HCT116 (cell line): ENCODE results near the gene SIRPG. TPM values are rescaled to one million over a fixed set of nuclear protein-coding genes. Genes with fewer than 3 reads are reported as not detected.

Experiments used
- ATAC-seq: fragments of 200-7000 bp; cut with Tn5 transposase; 2 replicates; pipeline ENCODE4 v1.9.1; 2020; ENCODE audit warnings: mild to moderate bottlenecking, moderate library complexity
- BruUV-seq: library from RNA; stranded (reverse); fragments of 400-500 nt; replicated peaks from 2 replicates; lab custom pipeline; 2021; lab: Mats Ljungman, UMichigan
- CTCF ChIA-PET: fragments of 300-600 bp; sonication (Branson Sonifier 250); formaldehyde crosslinking; loops from one replicate; lab custom pipeline; 2021; ENCODE audit warnings: antibody characterized with exemption; lab: Charles Lee
- POLR2A ChIA-PET: fragments of 300-600, 350-600 bp; sonication (Branson Sonifier 250); formaldehyde crosslinking; loops from one replicate; lab custom pipeline; 2021; ENCODE audit warnings: antibody characterized with exemption; lab: Charles Lee
- RAD21 ChIA-PET, 2 experiments: fragments of 300-600 bp; sonication (Branson Sonifier 250); formaldehyde crosslinking; loops; one replicate each; lab custom pipeline; 2023; ENCODE audit warnings: low total read pairs in 2 of 2; ENCODE audit not compliant: uncharacterized antibody in 2 of 2, unreplicated experiment in 2 of 2, low non-redundant PET in 1 of 2; lab: Charles Lee
- DNase-seq: peaks from one replicate; pipeline ENCODE4 v3.0.0-alpha.2; 2010; ENCODE audit warnings: low read depth, low spot score
- H2AFZ ChIP-seq: fragments of 200-600 bp; shearing (Covaris generic), sonication (generic); 2 replicates; pipeline ENCODE4 v1.6.1; 2017; ENCODE audit warnings: low read depth, mixed run types, mixed read lengths, antibody characterized with exemption, low read length; ENCODE audit not compliant: poor library complexity, severe bottlenecking
- H3K27ac ChIP-seq: 2 replicates; pipeline ENCODE4 v1.5.1; 2012; ENCODE audit warnings: low read depth, low read length
- H3K27me3 ChIP-seq: fragments of 200-600 bp; sonication (generic); 2 replicates; pipeline ENCODE4 v1.6.1; 2016; ENCODE audit warnings: mixed run types, low read length, mixed read lengths; ENCODE audit not compliant: insufficient read depth
- H3K36me3 ChIP-seq, 2 experiments: fragments of 200-500 bp in 1 of 2; fragments of 200-600 bp in 1 of 2; sonication (Bioruptor generic) in 1 of 2; sonication (generic) in 1 of 2; 2 replicates each; pipeline versions ENCODE4 v1.5.1 to v1.6.1; 2014 to 2016; ENCODE audit warnings: low read length in 2 of 2, inconsistent platforms in 1 of 2, mixed read lengths in 1 of 2, mixed run types in 1 of 2; ENCODE audit not compliant: insufficient read depth in 2 of 2, control insufficient read depth in 1 of 2
- H3K4me1 ChIP-seq, 2 experiments: fragments of 200-600 bp in 1 of 2; sonication (generic) in 1 of 2; 2 replicates each; pipeline versions ENCODE4 v1.5.1 to v1.6.1; 2012 to 2017; ENCODE audit warnings: low read length in 2 of 2, inconsistent platforms in 1 of 2, mild to moderate bottlenecking in 1 of 2, mixed read lengths in 1 of 2, mixed run types in 1 of 2, moderate library complexity in 1 of 2; ENCODE audit not compliant: insufficient read depth in 2 of 2, control insufficient read depth in 1 of 2
- H3K4me2 ChIP-seq: fragments of 200-600 bp; sonication (generic); 2 replicates; pipeline ENCODE4 v1.6.1; 2017; ENCODE audit warnings: mixed run types, low read length, mixed read lengths
- H3K4me3 ChIP-seq, 2 experiments: fragments of 200-600 bp in 1 of 2; sonication (generic) in 1 of 2; replicated peaks in 1 of 2; 2 replicates each; pipeline ENCODE4 v1.5.1; 2011 to 2016; ENCODE audit warnings: low read length in 2 of 2, control low read depth in 1 of 2, low read depth in 1 of 2, mild to moderate bottlenecking in 1 of 2, mixed read lengths in 1 of 2, mixed run types in 1 of 2
- H3K79me2 ChIP-seq: fragments of 200-600 bp; sonication (generic); 2 replicates; pipeline ENCODE4 v1.6.1; 2017; ENCODE audit warnings: mild to moderate bottlenecking, mixed run types, low read length, moderate library complexity, mixed read lengths; ENCODE audit not compliant: insufficient read depth
- H3K9ac ChIP-seq: fragments of 200-600 bp; sonication (generic); 2 replicates; pipeline ENCODE4 v1.6.1; 2016; ENCODE audit warnings: low read length, mixed read lengths
- H3K9me2 ChIP-seq: fragments of 200-600 bp; sonication (generic), shearing (Covaris generic); 2 replicates; pipeline ENCODE4 v1.6.1; 2017; ENCODE audit warnings: mixed run types, mild to moderate bottlenecking, moderate library complexity; ENCODE audit not compliant: insufficient read depth
- H3K9me3 ChIP-seq, 2 experiments: fragments of 200-500 bp in 1 of 2; fragments of 200-600 bp in 1 of 2; sonication (Bioruptor generic) in 1 of 2; sonication (generic) in 1 of 2; 2 replicates each; pipeline ENCODE4 v1.6.1; 2014 to 2017; ENCODE audit warnings: low read length in 2 of 2, mixed read lengths in 2 of 2, inconsistent platforms in 1 of 2, low read depth in 1 of 2, mild to moderate bottlenecking in 1 of 2, mixed run types in 1 of 2, moderate library complexity in 1 of 2; ENCODE audit not compliant: control insufficient read depth in 1 of 2, insufficient read depth in 1 of 2
- H4K20me1 ChIP-seq: fragments of 200-600 bp; sonication (generic), shearing (Covaris generic); 2 replicates; pipeline ENCODE4 v1.6.1; 2017; ENCODE audit warnings: mixed run types, mild to moderate bottlenecking, moderate library complexity; ENCODE audit not compliant: insufficient read depth
- CBX3 ChIP-seq: IDR thresholded peaks from 2 replicates; pipeline ENCODE4 v1.6.1; 2012; ENCODE audit warnings: low read depth
- JUND ChIP-seq: IDR thresholded peaks from 2 replicates; pipeline ENCODE4 v1.6.1; 2012
- RAD21 ChIP-seq: IDR thresholded peaks from 2 replicates; pipeline ENCODE4 v1.6.1; 2012; ENCODE audit warnings: low read depth, mild to moderate bottlenecking
- intact Hi-C: fragments of 100-400 bp; cut with micrococcal nuclease; formaldehyde crosslinking; loops from 2 replicates; pipeline ENCODE4 v1.10.0; 2022
- total RNA-seq: library from RNA; stranded (reverse); gene quantifications from one replicate; pipeline ENCODE4 v1.2.1, GENCODE V29; 2021; ENCODE audit not compliant: unreplicated experiment
- TF ChIP-seq, protein P1 (sequence below), 3 experiments: fragments of 200-600 bp in 1 of 3; sonication (generic) in 1 of 3; IDR thresholded peaks in 2 of 3; conservative IDR thresholded peaks in 1 of 3; 2 replicates each; pipeline ENCODE4 v1.5.1; 2012 to 2017; ENCODE audit warnings: low read depth in 2 of 3, low read length in 2 of 3, antibody characterized with exemption in 1 of 3, borderline replicate concordance in 1 of 3, control low read depth in 1 of 3, mild to moderate bottlenecking in 1 of 3, mixed read lengths in 1 of 3, mixed run types in 1 of 3, moderate library complexity in 1 of 3; ENCODE audit not compliant: insufficient read depth in 1 of 3
- TF ChIP-seq, protein P2 (sequence below): IDR thresholded peaks from 2 replicates; pipeline ENCODE4 v1.6.1; 2012
- TF ChIP-seq, protein P3 (sequence below): IDR thresholded peaks from 2 replicates; pipeline ENCODE4 v1.6.1; 2011; ENCODE audit warnings: mild to moderate bottlenecking, low read length, moderate library complexity; ENCODE audit not compliant: insufficient replicate concordance; ENCODE audit errors: extremely low read depth

Gene SIRPG
- total RNA-seq, 1 experiment from 2014 or later, result not detected

DNA sequence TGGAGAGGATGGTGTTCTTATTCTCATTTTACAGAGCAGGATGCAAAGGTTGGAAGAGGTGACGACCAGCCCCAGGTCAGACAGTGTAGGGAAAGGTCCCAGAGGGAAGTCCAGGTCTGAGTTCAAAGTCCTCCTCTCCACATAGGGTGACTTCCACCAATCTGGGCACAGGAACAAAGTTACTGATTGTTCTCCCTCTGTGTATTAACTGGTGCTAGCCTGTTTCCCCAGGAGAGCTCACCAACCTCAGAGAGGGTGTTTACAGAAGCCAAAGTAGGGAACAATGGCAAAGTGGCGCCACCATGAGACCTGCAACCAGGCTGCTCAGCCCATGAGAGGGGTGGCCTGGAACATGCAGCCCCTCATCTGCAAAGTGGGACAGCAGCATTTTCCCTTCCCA is 21.0 kb downstream of the SIRPG start:
- Histone ChIP-seq H3K4me3 (no peak overlapping the region), H3K9ac (no peak overlapping the region), H3K27me3 (no peaks in the 10 kb centered on the region), H3K9me2 (no peaks in the 10 kb centered on the region), H2AFZ (no peak overlapping the region), H4K20me1 (no peaks in the 10 kb centered on the region), H3K36me3 (no peaks in the 10 kb centered on the region), H3K27ac (no peak overlapping the region), H3K4me2 (no peak overlapping the region), H3K4me1 (peaks cover 8 to 10% of the 10 kb centered on the region in 2 experiments), H3K9me3 (no peaks in the 10 kb centered on the region), H3K79me2 (no peaks in the 10 kb centered on the region)
- BruUV-seq, result no TSS peak
- DNase-seq (no peak), ATAC-seq (no peak)
- intact Hi-C loops, result no loop called here
- TF ChIP-seq, protein P1, sequence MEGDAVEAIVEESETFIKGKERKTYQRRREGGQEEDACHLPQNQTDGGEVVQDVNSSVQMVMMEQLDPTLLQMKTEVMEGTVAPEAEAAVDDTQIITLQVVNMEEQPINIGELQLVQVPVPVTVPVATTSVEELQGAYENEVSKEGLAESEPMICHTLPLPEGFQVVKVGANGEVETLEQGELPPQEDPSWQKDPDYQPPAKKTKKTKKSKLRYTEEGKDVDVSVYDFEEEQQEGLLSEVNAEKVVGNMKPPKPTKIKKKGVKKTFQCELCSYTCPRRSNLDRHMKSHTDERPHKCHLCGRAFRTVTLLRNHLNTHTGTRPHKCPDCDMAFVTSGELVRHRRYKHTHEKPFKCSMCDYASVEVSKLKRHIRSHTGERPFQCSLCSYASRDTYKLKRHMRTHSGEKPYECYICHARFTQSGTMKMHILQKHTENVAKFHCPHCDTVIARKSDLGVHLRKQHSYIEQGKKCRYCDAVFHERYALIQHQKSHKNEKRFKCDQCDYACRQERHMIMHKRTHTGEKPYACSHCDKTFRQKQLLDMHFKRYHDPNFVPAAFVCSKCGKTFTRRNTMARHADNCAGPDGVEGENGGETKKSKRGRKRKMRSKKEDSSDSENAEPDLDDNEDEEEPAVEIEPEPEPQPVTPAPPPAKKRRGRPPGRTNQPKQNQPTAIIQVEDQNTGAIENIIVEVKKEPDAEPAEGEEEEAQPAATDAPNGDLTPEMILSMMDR (IDR thresholded peaks at IDR 0.05 in 2 of 3, conservative IDR thresholded peaks at IDR 0.05 in 1 of 3; ENCODE audit: borderline replicate concordance in 1 of 3, insufficient read depth in 1 of 3, low read depth in 2 of 3, low read length in 2 of 3), result peak in 1 of 3 experiments; percentile 23; a peak in 1 of 6 replicates
- TF ChIP-seq, protein P2, sequence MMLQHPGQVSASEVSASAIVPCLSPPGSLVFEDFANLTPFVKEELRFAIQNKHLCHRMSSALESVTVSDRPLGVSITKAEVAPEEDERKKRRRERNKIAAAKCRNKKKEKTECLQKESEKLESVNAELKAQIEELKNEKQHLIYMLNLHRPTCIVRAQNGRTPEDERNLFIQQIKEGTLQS, result no peak
- peak; percentile 47; the same call in 1 of the 2 replicates for TF ChIP-seq RAD21
- CTCF ChIA-PET, result no interaction called here
- RAD21 ChIA-PET, result no interaction called here
- POLR2A ChIA-PET, result no interaction called here

DNA sequence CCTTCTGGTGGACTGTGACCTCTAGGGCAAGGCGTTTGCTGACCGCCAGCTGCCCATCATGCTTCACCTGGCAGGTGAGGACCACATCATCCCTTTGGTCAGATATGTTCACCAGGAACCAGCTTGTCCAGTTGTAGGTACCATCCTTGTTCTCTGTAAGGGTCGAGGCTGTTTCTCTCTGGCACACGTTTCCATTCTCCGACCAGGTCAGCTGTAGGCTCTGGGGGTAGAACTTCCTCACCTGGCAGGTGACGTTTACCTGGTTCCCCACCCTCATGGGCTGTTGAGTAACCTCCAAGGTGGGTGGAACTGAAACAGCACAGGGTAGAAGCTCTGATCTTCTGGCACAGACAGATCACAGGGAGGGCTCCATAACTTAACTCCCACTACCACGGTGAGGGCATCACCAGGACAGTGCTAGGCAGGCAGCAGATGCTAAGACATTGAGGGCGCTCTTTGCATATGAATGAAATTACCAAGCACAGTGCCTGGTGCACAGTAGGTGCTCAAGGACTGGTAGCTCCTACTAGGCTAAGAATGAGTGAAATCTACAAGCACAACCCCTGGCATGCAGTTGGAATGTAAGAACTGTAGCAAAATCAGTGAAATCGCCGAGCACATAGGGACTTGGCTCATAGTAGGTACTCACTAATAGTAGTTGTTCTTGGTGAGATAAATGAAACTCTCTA is 22.1 kb downstream of the SIRPG start:
- Histone ChIP-seq H3K27me3 (no peaks in the 10 kb centered on the region), H3K4me1 (peaks cover 8 to 10% of the 10 kb centered on the region in 2 experiments), H3K79me2 (no peaks in the 10 kb centered on the region), H3K4me3 (no peak overlapping the region), H3K9ac (no peak overlapping the region), H3K36me3 (no peaks in the 10 kb centered on the region), H4K20me1 (no peaks in the 10 kb centered on the region), H2AFZ (no peak overlapping the region), H3K9me2 (no peaks in the 10 kb centered on the region), H3K27ac (no peak overlapping the region), H3K9me3 (no peaks in the 10 kb centered on the region), H3K4me2 (no peak overlapping the region)
- ATAC-seq (no peak), DNase-seq (no peak)
- TF ChIP-seq, protein P3, sequence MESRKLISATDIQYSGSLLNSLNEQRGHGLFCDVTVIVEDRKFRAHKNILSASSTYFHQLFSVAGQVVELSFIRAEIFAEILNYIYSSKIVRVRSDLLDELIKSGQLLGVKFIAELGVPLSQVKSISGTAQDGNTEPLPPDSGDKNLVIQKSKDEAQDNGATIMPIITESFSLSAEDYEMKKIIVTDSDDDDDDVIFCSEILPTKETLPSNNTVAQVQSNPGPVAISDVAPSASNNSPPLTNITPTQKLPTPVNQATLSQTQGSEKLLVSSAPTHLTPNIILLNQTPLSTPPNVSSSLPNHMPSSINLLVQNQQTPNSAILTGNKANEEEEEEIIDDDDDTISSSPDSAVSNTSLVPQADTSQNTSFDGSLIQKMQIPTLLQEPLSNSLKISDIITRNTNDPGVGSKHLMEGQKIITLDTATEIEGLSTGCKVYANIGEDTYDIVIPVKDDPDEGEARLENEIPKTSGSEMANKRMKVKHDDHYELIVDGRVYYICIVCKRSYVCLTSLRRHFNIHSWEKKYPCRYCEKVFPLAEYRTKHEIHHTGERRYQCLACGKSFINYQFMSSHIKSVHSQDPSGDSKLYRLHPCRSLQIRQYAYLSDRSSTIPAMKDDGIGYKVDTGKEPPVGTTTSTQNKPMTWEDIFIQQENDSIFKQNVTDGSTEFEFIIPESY, result no peak
- no peak for TF ChIP-seq JUND
- no peak for TF ChIP-seq CBX3
- no peak for TF ChIP-seq RAD21
- CTCF ChIA-PET, result no interaction called here
- POLR2A ChIA-PET, result no interaction called here
- RAD21 ChIA-PET, result no interaction called here
- intact Hi-C loops, result no loop called here
- BruUV-seq, result no TSS peak
